Endothelial cell of umbilical vein (primary cell): Measurements from ENCODE around the gene LRRC47. TPM values are rescaled to one million over a fixed set of nuclear protein-coding genes. Genes with fewer than 3 reads are reported as not detected.

Experiments used
- BruUV-seq: library from RNA; stranded (reverse); fragments of 400-500 nt; replicated peaks from 2 replicates; lab custom pipeline; 2021; lab: Mats Ljungman, UMichigan
- CTCF ChIA-PET: fragments of 300-600, 350-600 bp; sonication (Branson Sonifier 250); formaldehyde crosslinking; loops from one replicate; lab custom pipeline; 2021; ENCODE audit warnings: antibody characterized with exemption, inconsistent platforms; lab: Charles Lee
- POLR2A ChIA-PET: fragments of 300-600, 350-600 bp; sonication (Branson Sonifier 250); formaldehyde crosslinking; loops from one replicate; lab custom pipeline; 2021; ENCODE audit warnings: antibody characterized with exemption, inconsistent platforms; lab: Charles Lee
- DNase-seq: peaks from one replicate; pipeline ENCODE4 v3.0.0-alpha.2; 2011; ENCODE audit warnings: low read depth, low spot score
- FAIRE-seq: peaks from 2 replicates; lab custom pipeline; 2011; peaks lifted over from hg19 to GRCh38; lab: Jason Lieb, UNC
- H2AFZ ChIP-seq: 2 replicates; pipeline ENCODE4 v1.6.0; 2012; ENCODE audit warnings: low read depth, low read length, control low read depth, inconsistent platforms
- H3K27ac ChIP-seq: 2 replicates; pipeline ENCODE4 v1.5.1; 2011; ENCODE audit warnings: low read depth, mild to moderate bottlenecking, control low read depth, low read length, moderate library complexity; ENCODE audit not compliant: insufficient read depth
- H3K27me3 ChIP-seq, 2 experiments: 2 replicates each; pipeline versions ENCODE4 v1.6.0 to v1.6.1; 2011; ENCODE audit warnings: low read length in 2 of 2, mixed read lengths in 1 of 2; ENCODE audit not compliant: control insufficient read depth in 2 of 2, insufficient read depth in 2 of 2
- H3K36me3 ChIP-seq, 2 experiments: 2 replicates in 1 of 2; 3 replicates in 1 of 2; pipeline ENCODE4 v1.5.1; 2011; ENCODE audit warnings: low read length in 2 of 2, mild to moderate bottlenecking in 1 of 2, moderate library complexity in 1 of 2; ENCODE audit not compliant: control insufficient read depth in 2 of 2, insufficient read depth in 2 of 2; ENCODE audit errors: extremely low read depth in 1 of 2
- H3K4me1 ChIP-seq: 3 replicates; pipeline ENCODE4 v1.5.1; 2011; ENCODE audit warnings: mild to moderate bottlenecking, low read length; ENCODE audit not compliant: control insufficient read depth, insufficient read depth; ENCODE audit errors: extremely low read depth
- H3K4me2 ChIP-seq: 2 replicates; pipeline ENCODE4 v1.6.1; 2011; ENCODE audit warnings: low read length, control low read depth, mixed read lengths; ENCODE audit not compliant: insufficient read depth
- H3K4me3 ChIP-seq, 3 experiments: fragments of 200-600 bp in 1 of 3; sonication (generic), shearing (Covaris generic) in 1 of 3; replicated peaks in 1 of 3; 2 replicates each; pipeline ENCODE4 v1.5.1; 2011 to 2016; ENCODE audit warnings: control low read depth in 3 of 3, low read length in 3 of 3, mild to moderate bottlenecking in 2 of 3, inconsistent platforms in 1 of 3, low read depth in 1 of 3, moderate library complexity in 1 of 3; ENCODE audit not compliant: insufficient read depth in 1 of 3
- H3K79me2 ChIP-seq: 2 replicates; pipeline ENCODE4 v1.6.0; 2012; ENCODE audit warnings: low read length, inconsistent platforms; ENCODE audit not compliant: control insufficient read depth, insufficient read depth
- H3K9ac ChIP-seq: replicated peaks from 2 replicates; pipeline ENCODE3; 2011; ENCODE audit warnings: low read length, control low read depth; ENCODE audit not compliant: insufficient read depth; ENCODE audit errors: extremely low read depth
- H3K9me1 ChIP-seq: replicated peaks from 3 replicates; pipeline ENCODE4 v1.6.0; 2011; ENCODE audit warnings: mild to moderate bottlenecking, low read length; ENCODE audit not compliant: control insufficient read depth, insufficient read depth; ENCODE audit errors: extremely low read depth
- H3K9me3 ChIP-seq: replicated peaks from 2 replicates; pipeline ENCODE4 v1.5.1; 2012; ENCODE audit warnings: low read length, inconsistent platforms; ENCODE audit not compliant: control insufficient read depth, insufficient read depth
- H4K20me1 ChIP-seq: replicated peaks from 2 replicates; pipeline ENCODE3; 2011; ENCODE audit warnings: mild to moderate bottlenecking, low read length; ENCODE audit not compliant: control insufficient read depth, insufficient read depth; ENCODE audit errors: extremely low read depth
- EZH2 ChIP-seq: IDR thresholded peaks from 2 replicates; pipeline ENCODE4 v1.6.1; 2012; ENCODE audit warnings: borderline replicate concordance, low read depth, mild to moderate bottlenecking, moderate library complexity, low read length, inconsistent platforms; ENCODE audit not compliant: severe bottlenecking
- FOS ChIP-seq: IDR thresholded peaks from 2 replicates; pipeline ENCODE4 v1.6.1; 2011; ENCODE audit warnings: mild to moderate bottlenecking, low read length, moderate library complexity, borderline replicate concordance; ENCODE audit not compliant: insufficient read depth
- JUN ChIP-seq: IDR thresholded peaks from 2 replicates; pipeline ENCODE4 v1.6.1; 2011; ENCODE audit warnings: borderline replicate concordance, low read depth; ENCODE audit not compliant: insufficient read length, insufficient read depth
- MAX ChIP-seq: IDR thresholded peaks from 2 replicates; pipeline ENCODE4 v1.6.1; 2011; ENCODE audit not compliant: insufficient read depth, insufficient read length
- MYC ChIP-seq: IDR thresholded peaks from one replicate; pipeline ENCODE4 v1.6.1; 2011; ENCODE audit warnings: mild to moderate bottlenecking, low read depth, low read length
- POLR2AphosphoS5 ChIP-seq: IDR thresholded peaks from 2 replicates; pipeline ENCODE4 v1.6.1; 2012; ENCODE audit warnings: low read depth, mild to moderate bottlenecking, control low read depth, low read length, moderate library complexity; ENCODE audit not compliant: insufficient read depth
- dilution Hi-C: fragments of 300-500 bp; cut with MboI; formaldehyde crosslinking; loops from one replicate; pipeline ENCODE4 v1.15.0; 2019; ENCODE audit warnings: low sequenced_read_pairs; ENCODE audit not compliant: extremely low pct_ligation_motif_present
- intact Hi-C: fragments of 100-400 bp; cut with micrococcal nuclease; formaldehyde crosslinking; loops from one replicate; pipeline ENCODE4 v1.10.0; 2022
- polyA plus RNA-seq, 4 experiments: library from polyadenylated mRNA; depleted of rRNA in 3 of 4; stranded (reverse) in 3 of 4; unstranded in 1 of 4; fragments of >200 nt; gene quantifications; 2 replicates each; pipeline versions ENCODE4 v1.2.1 to v1.2.3, GENCODE V29; 2011 to 2012; ENCODE audit warnings: missing spikeins in 1 of 4
- total RNA-seq: library from RNA; stranded (reverse); gene quantifications from 2 replicates; pipeline ENCODE4 v1.2.3, GENCODE V29; 2021
- TF ChIP-seq, protein P1 (sequence below), 2 donors: IDR thresholded peaks; 1 replicate in 1 of 2; 2 replicates in 1 of 2; pipeline ENCODE4 v1.5.1; 2011; ENCODE audit warnings: low read length in 2 of 2, mild to moderate bottlenecking in 2 of 2, moderate library complexity in 2 of 2, control low read depth in 1 of 2, inconsistent platforms in 1 of 2, low read depth in 1 of 2; ENCODE audit not compliant: insufficient read depth in 1 of 2; ENCODE audit errors: extremely low read depth in 1 of 2

Gene LRRC47
- total and polyA plus RNA-seq, 2 donors (not counting 3 experiments of a cell fraction or from before 2014, with no cell fraction given): 23.7 to 42.5 TPM

DNA sequence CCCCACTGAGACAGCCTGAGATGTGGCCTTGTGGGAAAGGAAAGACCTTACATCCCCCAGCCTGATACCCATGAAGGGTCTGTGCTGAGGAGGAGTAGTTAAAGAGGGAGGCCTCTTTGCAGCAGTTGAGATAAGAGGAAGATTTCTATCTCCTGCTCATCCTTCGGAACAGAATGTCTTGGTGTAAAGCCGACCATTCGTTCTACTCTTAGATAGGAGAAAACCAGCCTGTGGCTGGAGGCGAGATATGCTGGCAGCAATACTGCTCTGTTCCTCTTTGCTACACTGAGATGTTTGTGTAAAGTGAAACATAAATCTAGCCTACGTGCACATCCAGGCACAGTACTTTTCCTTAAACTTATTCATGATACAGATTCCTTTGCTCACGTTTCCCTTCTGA lies 45.6 kb downstream of the LRRC47 start:
- Histone ChIP-seq H4K20me1 (no peaks in the 10 kb centered on the region), H3K9ac (no peak overlapping the region), H3K27ac (no peak overlapping the region), H3K4me1 (peaks cover 11% of the 10 kb centered on the region), H3K4me3 (no peak overlapping the region), H3K36me3 (no peaks in the 10 kb centered on the region), H2AFZ (no peak overlapping the region), H3K9me1 (no peaks in the 10 kb centered on the region), H3K79me2 (peaks cover 3% of the 10 kb centered on the region), H3K9me3 (no peaks in the 10 kb centered on the region), H3K4me2 (no peak overlapping the region), H3K27me3 (peaks cover 0 to 7% of the 10 kb centered on the region in 2 experiments)
- no TSS peak for BruUV-seq
- intact Hi-C loops: no loop called here
- dilution Hi-C loops: no loop called here
- ChIA-PET CTCF (no interaction called here), POLR2A (no interaction called here)
- no peak for DNase-seq
- TF ChIP-seq FOS (no peak), JUN (no peak), POLR2AphosphoS5 (no peak), MAX (no peak), EZH2 (no peak), MYC (no peak)
- TF ChIP-seq, protein P1, sequence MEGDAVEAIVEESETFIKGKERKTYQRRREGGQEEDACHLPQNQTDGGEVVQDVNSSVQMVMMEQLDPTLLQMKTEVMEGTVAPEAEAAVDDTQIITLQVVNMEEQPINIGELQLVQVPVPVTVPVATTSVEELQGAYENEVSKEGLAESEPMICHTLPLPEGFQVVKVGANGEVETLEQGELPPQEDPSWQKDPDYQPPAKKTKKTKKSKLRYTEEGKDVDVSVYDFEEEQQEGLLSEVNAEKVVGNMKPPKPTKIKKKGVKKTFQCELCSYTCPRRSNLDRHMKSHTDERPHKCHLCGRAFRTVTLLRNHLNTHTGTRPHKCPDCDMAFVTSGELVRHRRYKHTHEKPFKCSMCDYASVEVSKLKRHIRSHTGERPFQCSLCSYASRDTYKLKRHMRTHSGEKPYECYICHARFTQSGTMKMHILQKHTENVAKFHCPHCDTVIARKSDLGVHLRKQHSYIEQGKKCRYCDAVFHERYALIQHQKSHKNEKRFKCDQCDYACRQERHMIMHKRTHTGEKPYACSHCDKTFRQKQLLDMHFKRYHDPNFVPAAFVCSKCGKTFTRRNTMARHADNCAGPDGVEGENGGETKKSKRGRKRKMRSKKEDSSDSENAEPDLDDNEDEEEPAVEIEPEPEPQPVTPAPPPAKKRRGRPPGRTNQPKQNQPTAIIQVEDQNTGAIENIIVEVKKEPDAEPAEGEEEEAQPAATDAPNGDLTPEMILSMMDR (IDR thresholded peaks at IDR 0.05; ENCODE audit: extremely low read depth in 1 of 2, insufficient read depth in 1 of 2, low read depth in 1 of 2, low read length in 2 of 2): no peak
- no peak for FAIRE-seq
